HuH-7.5 (cell line): ENCODE measurements around the gene TNNI2.

ENCODE experiments used
- DNase-seq: peaks from one replicate; pipeline ENCODE4 v3.0.0; 2011; ENCODE audit warnings: low spot score

Gene TNNI2

DNA sequence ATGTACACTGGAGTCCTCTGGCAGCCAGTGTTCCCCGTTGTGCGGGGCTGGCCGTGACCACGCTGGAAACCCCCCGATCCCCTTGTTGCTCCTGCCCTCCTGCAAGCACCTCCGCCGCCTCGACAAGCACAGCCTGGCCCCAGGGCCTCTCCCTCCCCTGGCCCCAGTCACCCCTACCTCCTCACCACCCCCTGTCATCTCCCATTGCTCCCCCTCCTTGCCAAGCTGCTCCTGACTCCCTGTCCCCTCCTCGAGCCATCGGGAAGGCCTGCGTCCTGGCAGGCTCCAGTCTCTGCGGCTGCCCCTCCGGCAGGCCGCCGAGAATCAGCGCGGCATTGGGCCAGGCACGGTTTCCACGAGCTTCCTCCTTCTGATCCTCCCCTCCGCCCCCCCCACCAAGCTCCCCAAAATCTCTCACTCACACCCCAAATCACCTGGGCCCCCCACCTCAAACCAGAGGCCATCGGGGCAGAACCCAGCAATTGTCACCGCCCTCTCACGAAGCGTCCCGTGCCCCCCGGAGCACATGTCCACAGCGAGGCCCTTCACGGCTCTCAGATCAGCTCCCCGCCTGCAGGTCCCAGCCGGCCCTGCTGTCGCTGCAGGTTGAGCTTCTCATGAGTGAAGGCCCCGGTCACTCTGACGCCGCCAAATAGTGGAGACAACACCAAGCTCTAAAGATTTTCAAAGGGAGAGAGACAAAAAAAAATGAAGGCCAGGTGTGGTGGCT is 8.4 kb downstream of the TNNI2 start:
- DNase-seq: no peak

GRCh38 chr11:1847926-1848639 is 9.3 kb downstream of the TNNI2 start:
- DNase-seq: no peak

GRCh38 chr11:1848640-1849430 is 10.1 kb downstream of the TNNI2 start:
- no peak for DNase-seq

DNA sequence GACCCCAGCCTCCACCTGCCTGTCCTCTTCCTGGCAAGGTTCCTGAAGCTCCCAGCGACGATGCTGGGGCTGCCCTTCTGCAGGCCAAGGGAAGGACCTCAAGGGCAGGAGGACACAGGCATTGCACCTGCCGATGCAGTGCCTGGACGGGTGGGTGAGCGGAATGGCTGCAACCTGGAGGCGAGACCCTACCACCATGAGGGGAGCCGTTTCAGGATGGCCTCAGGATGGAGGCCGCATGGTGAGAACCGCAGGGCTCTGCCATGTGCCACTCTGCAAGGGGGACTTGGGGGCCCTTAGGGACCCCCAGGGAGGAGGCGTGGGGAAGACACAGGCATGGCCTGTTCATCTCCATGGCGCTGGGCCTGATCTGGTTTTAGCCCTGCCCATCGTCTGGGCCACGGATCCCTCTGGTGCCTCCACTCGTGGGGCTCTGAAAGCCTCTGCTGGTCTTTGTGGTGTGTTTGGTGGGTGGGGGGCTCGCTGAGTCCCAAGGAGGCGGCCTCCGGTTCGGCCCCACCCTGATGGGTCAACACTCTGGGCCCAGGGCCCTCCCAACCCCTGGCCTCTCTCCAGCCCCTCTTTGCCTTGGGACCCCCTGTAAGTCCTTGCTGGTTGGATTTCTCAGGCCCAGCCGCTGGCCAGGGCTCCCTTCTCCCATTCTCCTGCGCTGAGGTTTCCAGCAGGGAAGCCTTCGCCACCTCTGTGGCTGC is 12.8 kb downstream of the TNNI2 start:
- DNase-seq: no peak

- no peak for DNase-seq
Measured at GRCh38 chr11:1852271-1852876, 13.6 kb downstream of the TNNI2 start.

- no peak for DNase-seq
Measured at GRCh38 chr11:1852877-1853276, 14.1 kb downstream of the TNNI2 start, which contains the start of gene LSP1. Gene LSP1, plus strand, starts transcription at chr11:1853084. Its CDS starts 61 bp downstream, at chr11:1853145.

- DNase-seq: no peak
Measured at GRCh38 chr11:1853376-1854131, 14.8 kb downstream of the TNNI2 start.

DNA sequence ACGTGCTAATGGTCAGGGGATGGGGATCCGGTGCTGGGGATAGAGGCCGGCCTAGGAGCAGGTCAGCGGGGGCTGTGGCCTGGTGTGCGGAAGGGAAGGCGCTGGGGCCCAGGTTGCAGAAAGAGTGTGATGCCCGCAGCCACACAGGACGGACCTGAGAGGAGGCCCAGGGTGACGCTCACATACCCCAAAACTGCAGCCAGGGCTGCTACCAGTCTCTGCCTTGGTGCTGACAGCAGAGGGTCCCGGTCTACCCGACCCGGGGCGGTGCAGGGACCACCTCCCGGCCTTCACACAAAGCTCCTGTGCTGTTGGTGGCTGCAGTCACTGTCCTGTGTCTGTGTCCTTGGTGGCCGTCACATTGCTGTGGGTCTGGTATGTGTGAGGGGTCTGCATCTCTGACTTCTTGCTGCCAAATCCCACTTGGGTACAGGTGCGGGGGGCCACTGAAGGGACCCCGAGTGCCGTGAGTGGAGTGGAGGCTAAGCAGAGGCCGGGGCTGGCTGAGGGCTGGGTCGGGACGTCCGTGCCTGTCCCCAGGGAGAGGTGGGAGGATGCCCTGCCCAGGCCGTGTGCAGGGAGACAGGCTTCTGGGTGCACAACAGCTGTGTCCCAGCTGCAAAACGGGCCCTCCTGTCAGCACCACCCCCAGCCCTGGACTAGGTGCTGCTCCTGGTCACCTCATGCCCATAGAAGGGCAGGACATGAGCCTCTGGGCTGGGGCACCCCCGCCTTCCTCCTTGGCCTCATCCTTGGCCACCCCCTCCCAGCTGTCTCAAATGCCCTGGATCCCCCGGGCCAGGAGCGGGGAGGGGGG is 15.6 kb downstream of the TNNI2 start:
- no peak for DNase-seq

DNA sequence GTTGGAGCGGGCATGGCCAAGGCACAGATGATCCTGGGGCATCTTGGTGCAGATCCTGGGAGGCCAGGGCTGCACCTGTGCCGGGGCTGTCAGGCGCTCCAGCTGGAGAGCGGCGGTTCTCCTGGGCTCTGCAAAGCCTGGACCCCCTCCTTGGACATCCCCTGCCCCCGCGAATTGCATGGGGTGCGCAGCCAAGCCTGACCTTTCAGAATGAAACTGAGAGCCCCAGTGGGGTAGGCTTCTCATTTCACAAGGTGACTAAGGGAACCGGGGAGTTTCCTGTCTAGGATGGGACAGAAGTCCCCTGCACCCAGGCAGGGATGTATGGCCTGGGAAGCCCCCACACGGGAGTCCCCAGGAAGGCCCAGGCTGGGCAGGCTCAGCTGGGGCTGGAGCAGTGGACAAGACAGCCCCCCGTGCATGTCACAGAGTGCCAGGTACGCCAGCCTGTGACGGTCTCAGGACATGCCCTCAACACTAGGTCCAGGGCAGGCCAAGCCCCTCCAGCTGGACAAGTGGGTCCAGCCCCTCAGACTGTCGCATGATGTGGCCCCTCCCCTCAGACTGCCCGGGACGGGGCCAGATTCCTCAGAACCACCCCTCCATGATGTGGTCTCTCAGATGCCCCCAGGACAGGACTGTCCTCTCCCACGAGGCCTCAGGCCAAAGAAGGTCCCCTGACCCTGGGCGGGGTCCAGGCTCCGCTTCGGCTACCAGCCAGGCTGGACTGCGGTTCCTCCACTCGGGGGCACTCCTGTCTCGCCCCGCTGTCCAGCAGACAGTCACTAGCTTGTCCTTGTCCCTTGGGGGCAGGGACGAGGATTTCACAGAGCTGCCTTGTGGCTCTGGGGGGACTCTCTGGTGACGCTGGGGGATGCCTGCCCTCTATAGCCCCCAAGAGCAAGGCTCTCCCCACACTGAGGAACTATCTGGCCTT is 16.4 kb downstream of the TNNI2 start:
- DNase-seq: no peak

DNA sequence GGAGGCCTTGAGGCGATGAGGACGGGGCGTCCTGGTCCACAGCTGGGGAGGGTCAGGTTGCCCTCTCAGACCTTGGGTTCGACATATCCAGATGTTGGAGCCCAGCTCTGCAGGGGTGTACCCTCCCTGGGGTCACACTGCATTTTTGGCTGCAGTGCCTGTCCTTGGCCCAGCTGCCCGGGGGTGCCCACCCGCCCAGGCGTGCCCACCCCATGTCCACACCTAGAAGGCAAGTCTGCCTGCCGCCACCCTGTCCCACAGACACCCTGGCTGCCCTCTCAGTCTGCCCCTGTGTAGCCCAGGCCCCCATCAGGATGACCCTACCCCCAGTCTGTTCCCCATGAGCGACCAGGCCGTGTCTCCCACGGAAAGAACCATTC is 17.1 kb downstream of the TNNI2 start:
- no peak for DNase-seq

GRCh38 chr11:1856306-1857005 is 17.7 kb downstream of the TNNI2 start:
- no peak for DNase-seq

DNA sequence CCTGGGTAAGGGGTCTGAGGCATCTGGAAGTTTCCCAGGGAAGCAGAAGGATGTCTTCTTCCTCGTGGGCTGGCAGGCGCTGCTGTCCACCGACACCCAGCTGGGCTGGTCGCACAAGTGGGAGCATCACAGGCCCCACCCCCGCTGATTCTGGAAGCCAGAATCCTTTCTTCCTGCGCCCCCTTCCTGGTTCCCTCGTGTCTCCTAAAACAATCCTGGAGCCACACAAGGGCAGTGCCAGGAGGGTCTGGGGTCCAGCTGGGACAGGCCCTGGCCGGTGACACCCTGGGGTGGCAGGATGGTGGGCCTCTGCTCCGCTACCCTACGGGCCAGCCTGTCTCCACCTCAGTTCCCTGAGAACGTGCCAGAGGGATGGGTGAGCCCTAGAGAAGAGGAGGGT is 18.3 kb downstream of the TNNI2 start:
- no peak for DNase-seq

GRCh38 chr11:1858154-1858553 is 19.4 kb downstream of the TNNI2 start:
- DNase-seq: no peak

DNA sequence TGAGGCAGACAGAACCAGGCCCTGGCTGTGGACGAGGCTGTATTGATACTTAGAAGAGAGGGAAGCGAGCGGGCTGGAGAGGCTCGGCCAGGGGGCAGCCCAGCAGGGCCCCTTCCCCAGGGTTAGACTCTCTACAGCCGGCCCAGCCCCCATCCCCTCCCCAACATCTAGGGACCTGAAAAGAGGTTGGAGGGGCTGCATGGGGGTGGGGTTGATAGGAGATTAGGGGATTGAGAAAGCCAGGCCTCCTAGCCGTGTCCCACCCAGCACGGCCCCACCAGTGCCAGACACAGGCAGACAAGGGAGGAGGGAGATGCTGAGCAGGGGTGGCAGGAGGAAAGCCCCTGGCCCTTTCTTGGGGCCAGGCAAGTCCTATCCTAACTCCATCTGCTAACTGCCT is 19.8 kb downstream of the TNNI2 start:
- DNase-seq: no peak

DNA sequence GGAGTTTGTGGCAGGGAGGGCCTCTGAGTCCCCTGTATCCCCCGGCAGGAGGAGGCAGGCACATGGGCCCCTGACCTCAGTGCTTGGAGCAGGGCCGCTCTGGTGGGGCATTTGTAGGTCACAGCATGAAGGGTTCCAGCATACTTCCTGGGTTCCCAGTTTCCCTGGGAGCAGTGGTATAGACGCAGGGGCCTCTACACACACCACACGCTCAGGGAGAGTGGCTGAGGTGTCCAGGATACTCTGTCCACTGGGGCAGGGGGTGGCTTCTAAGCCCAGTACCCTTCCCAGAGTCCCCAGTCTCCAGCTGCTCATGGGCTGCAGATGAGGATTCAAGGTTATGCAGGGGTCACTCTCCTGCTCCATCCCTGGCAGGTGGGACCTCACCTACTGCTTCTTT is 20.2 kb downstream of the TNNI2 start:
- no peak for DNase-seq

DNA sequence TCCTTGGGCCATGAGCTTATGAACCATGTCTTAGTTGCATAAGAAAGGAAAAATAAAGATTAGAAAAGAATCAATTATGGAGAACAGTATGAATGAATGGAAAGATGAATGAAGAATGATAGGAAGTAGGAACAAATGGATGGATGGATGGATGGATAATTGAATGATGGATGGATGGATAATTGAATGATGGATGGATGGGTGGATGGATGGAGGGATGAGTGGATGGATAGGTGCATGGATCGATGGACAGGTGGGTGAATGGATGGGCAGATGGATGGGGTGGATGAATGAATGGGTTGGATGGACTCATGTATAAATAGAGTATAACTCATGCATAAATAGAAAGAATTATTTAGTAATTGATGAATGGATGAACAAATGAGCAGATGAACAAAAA is 21.3 kb downstream of the TNNI2 start:
- DNase-seq: no peak

GRCh38 chr11:1861435-1862411 is 22.9 kb downstream of the TNNI2 start:
- DNase-seq: no peak
